SH-SY5Y (cell line): Measurements from ENCODE around the gene TREM2.

Experiments used
- GATA2 ChIP-seq: IDR thresholded peaks from 2 replicates; pipeline ENCODE4 v1.6.1; 2011; ENCODE audit warnings: mild to moderate bottlenecking, low read depth, low read length
- GATA3 ChIP-seq: IDR thresholded peaks from 2 replicates; pipeline ENCODE4 v1.6.1; 2011; ENCODE audit warnings: low read depth, mild to moderate bottlenecking, low read length, moderate library complexity

TREM2 gene

GRCh38 chr6:41150671-41151070, 12.2 kb downstream of the TREM2 start:
- TF ChIP-seq GATA2 (no peak), GATA3 (no peak)

GRCh38 chr6:41147917-41148316, 15.0 kb downstream of the TREM2 start:
- TF ChIP-seq GATA3 (no peak), GATA2 (no peak)

GRCh38 chr6:41136911-41137310, 26.0 kb downstream of the TREM2 start:
- no peak for TF ChIP-seq GATA3

GRCh38 chr6:41135062-41135832, 27.7 kb downstream of the TREM2 start:
- TF ChIP-seq GATA3 (no peak), GATA2 (no peak)

GRCh38 chr6:41132254-41132653, 30.7 kb downstream of the TREM2 start:
- TF ChIP-seq GATA2 (no peak), GATA3 (no peak)

GRCh38 chr6:41125282-41125681, 37.6 kb downstream of the TREM2 start:
- TF ChIP-seq GATA2: no peak
- no peak for TF ChIP-seq GATA3

- TF ChIP-seq GATA3 (no peak), GATA2 (no peak)
Observed at GRCh38 chr6:41122918-41123317, 40.0 kb downstream of the TREM2 start.

- no peak for TF ChIP-seq GATA3
- no peak for TF ChIP-seq GATA2
Observed at GRCh38 chr6:41122373-41122772, 40.5 kb downstream of the TREM2 start.

GRCh38 chr6:41120058-41120457, 42.9 kb downstream of the TREM2 start:
- TF ChIP-seq GATA3: no peak
- no peak for TF ChIP-seq GATA2

- TF ChIP-seq GATA3 (no peak), GATA2 (no peak)
Observed at GRCh38 chr6:41119508-41119907, 43.4 kb downstream of the TREM2 start.

- no peak for TF ChIP-seq GATA2
- TF ChIP-seq GATA3: no peak
Observed at GRCh38 chr6:41111017-41111416, 51.9 kb downstream of the TREM2 start.
